DOHH2 (cell line): Measurements from ENCODE around the gene DNMT3A.

ENCODE experiments used
- H3F3A ChIP-seq: fragments of 200-600 bp; sonication (generic), shearing (Covaris generic); 2 replicates; pipeline ENCODE4 v1.6.0; 2016; ENCODE audit warnings: antibody characterized with exemption, mild to moderate bottlenecking; ENCODE audit not compliant: control insufficient read depth, insufficient read depth
- H3K27ac ChIP-seq: fragments of 200-600 bp; sonication (generic); 2 replicates; pipeline ENCODE4 v1.5.1; 2014; ENCODE audit warnings: low read depth, mild to moderate bottlenecking, low read length, moderate library complexity
- H3K27me3 ChIP-seq: fragments of 200-600 bp; sonication (generic); 2 replicates; pipeline ENCODE4 v1.6.1; 2014; ENCODE audit warnings: mild to moderate bottlenecking, low read length, mixed read lengths; ENCODE audit not compliant: control insufficient read depth
- H3K36me3 ChIP-seq: fragments of 200-600 bp; sonication (generic); 2 replicates; pipeline ENCODE4 v1.6.1; 2014; ENCODE audit warnings: mild to moderate bottlenecking, low read length, moderate library complexity, mixed read lengths; ENCODE audit not compliant: control insufficient read depth
- H3K4me1 ChIP-seq: fragments of 200-600 bp; sonication (generic); 2 replicates; pipeline ENCODE4 v1.6.1; 2014; ENCODE audit warnings: mild to moderate bottlenecking, low read length, mixed read lengths; ENCODE audit not compliant: control insufficient read depth
- H3K4me2 ChIP-seq: fragments of 200-600 bp; sonication (generic); 2 replicates; pipeline ENCODE4 v1.6.0; 2014; ENCODE audit warnings: mild to moderate bottlenecking, low read length, moderate library complexity
- H3K4me3 ChIP-seq: fragments of 200-600 bp; sonication (generic); 2 replicates; pipeline ENCODE4 v1.5.1; 2014; ENCODE audit warnings: mild to moderate bottlenecking, low read length, mixed read lengths
- H3K79me2 ChIP-seq: fragments of 200-600 bp; sonication (generic); 2 replicates; pipeline ENCODE4 v1.6.1; 2014; ENCODE audit warnings: mild to moderate bottlenecking, low read length, mixed read lengths; ENCODE audit not compliant: control insufficient read depth
- H3K9me2 ChIP-seq: fragments of 200-600 bp; sonication (generic); replicated peaks from 2 replicates; pipeline ENCODE4 v1.6.1; 2014; ENCODE audit warnings: mild to moderate bottlenecking, low read length, mixed read lengths; ENCODE audit not compliant: control insufficient read depth
- H3K9me3 ChIP-seq: fragments of 200-600 bp; sonication (generic); 2 replicates; pipeline ENCODE4 v1.6.1; 2014; ENCODE audit warnings: antibody characterized with exemption, low read length, mixed read lengths; ENCODE audit not compliant: control insufficient read depth, insufficient read depth
- H4K20me1 ChIP-seq: fragments of 200-600 bp; sonication (generic); 2 replicates; pipeline ENCODE4 v1.6.0; 2014; ENCODE audit warnings: low read depth, mild to moderate bottlenecking, antibody characterized with exemption, low read length, moderate library complexity; ENCODE audit not compliant: control insufficient read depth, insufficient read depth
- EZH2phosphoT487 ChIP-seq: fragments of 200-600 bp; sonication (generic); IDR thresholded peaks from 2 replicates; pipeline ENCODE4 v1.6.1; 2017; ENCODE audit warnings: borderline replicate concordance, mild to moderate bottlenecking, antibody characterized with exemption, low read length, moderate library complexity, mixed read lengths
- TF ChIP-seq, protein P1 (sequence below): fragments of 200-600 bp; sonication (generic); IDR thresholded peaks from one replicate; pipeline ENCODE4 v1.5.1; 2014; ENCODE audit warnings: antibody characterized with exemption, mild to moderate bottlenecking, low read depth, low read length; ENCODE audit not compliant: poor library complexity, severe bottlenecking

The DNMT3A gene

DNA sequence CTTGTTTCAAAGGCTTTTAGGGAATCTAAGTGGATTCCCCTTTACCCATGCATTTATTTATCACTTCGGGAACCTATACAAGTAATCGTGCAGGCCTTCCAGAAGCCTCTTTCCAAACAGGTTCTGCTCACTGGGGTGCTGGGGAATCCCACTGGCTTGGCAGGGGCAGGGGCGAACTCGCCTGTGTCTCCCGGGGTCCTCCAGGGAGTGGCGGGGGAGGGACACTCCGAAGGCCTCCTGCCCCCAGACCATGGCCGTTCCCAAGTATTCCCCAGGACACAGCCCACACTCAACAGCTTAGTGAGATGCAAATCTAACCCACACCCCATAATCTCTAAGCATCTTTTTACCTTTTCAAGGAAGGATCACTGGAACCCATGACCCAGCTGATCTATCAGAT lies 6.5 kb downstream of the DNMT3A start:
- Histone ChIP-seq H3K27ac (no peak overlapping the region), H3K4me2 (no peak overlapping the region)
- TF ChIP-seq, protein P1, sequence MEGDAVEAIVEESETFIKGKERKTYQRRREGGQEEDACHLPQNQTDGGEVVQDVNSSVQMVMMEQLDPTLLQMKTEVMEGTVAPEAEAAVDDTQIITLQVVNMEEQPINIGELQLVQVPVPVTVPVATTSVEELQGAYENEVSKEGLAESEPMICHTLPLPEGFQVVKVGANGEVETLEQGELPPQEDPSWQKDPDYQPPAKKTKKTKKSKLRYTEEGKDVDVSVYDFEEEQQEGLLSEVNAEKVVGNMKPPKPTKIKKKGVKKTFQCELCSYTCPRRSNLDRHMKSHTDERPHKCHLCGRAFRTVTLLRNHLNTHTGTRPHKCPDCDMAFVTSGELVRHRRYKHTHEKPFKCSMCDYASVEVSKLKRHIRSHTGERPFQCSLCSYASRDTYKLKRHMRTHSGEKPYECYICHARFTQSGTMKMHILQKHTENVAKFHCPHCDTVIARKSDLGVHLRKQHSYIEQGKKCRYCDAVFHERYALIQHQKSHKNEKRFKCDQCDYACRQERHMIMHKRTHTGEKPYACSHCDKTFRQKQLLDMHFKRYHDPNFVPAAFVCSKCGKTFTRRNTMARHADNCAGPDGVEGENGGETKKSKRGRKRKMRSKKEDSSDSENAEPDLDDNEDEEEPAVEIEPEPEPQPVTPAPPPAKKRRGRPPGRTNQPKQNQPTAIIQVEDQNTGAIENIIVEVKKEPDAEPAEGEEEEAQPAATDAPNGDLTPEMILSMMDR: no peak
- no peak for TF ChIP-seq EZH2phosphoT487

DNA sequence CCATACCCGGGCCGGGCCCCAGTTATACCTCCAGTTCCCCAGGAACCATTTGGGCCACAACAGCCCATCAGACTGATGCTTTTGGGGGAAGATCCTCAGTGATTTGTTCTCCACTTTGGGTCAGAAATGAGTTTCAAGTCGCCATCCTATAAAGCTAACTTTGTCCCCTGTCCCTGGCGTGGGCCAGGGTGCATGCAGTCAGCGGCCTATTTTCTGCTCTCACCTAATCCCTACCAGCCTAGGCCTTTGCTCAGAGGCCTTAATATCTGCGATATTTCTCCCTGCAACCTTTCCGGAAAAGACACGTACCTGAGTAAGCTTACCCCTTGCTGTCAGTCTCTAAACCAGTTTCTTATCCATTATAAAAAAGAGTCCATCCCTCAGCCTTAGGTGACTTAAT lies 7.2 kb downstream of the DNMT3A start:
- Histone ChIP-seq H3K79me2 (no peaks in the 10 kb centered on the region), H3K4me2 (no peak overlapping the region), H3K36me3 (no peaks in the 10 kb centered on the region), H3K4me1 (peaks cover 9% of the 10 kb centered on the region), H4K20me1 (no peaks in the 10 kb centered on the region; the same call in 1 of the 2 replicates), H3K9me2 (no peaks in the 10 kb centered on the region), H3K27me3 (no peaks in the 10 kb centered on the region), H3F3A (no peaks in the 10 kb centered on the region), H3K4me3 (no peak overlapping the region), H3K9me3 (no peaks in the 10 kb centered on the region), H3K27ac (no peak overlapping the region)
- TF ChIP-seq EZH2phosphoT487: no peak
- TF ChIP-seq, protein P1: no peak

More for the DNA sequence above, 6.5 kb downstream of the DNMT3A start:
- no peaks in the 10 kb centered on the region for H3K79me2 ChIP-seq
- H3F3A ChIP-seq: no peaks in the 10 kb centered on the region
- no peaks in the 10 kb centered on the region for H3K36me3 ChIP-seq
- H3K4me3 ChIP-seq: no peak overlapping the region
- no peaks in the 10 kb centered on the region; the same call in 1 of the 2 replicates for H4K20me1 ChIP-seq
- no peaks in the 10 kb centered on the region for H3K9me2 ChIP-seq
- no peaks in the 10 kb centered on the region for H3K27me3 ChIP-seq
- H3K4me1 ChIP-seq: peaks cover 9% of the 10 kb centered on the region
- H3K9me3 ChIP-seq: no peaks in the 10 kb centered on the region

DNA sequence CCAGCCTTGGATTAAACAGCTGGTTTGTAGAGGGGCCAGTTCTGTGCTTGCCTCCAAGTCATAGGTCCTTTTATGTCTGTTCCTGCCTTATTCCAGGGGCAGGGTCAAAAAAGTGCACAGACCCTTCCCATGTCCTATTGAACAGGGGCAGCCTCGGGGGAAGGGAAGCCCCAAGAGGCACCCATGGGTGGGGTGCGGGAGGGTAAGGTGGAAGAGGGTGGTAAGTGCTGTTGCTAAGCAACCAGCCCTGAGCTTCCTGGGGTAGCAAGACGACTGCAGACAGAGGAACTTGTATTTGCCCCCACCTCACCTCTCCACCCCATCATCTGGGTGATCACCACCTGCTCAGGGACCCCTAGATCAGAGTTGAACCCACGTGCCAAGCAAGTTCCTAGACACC lies 7.7 kb downstream of the DNMT3A start:
- no peaks in the 10 kb centered on the region for H3K27me3 ChIP-seq
- TF ChIP-seq, protein P1: no peak
- no peak for TF ChIP-seq EZH2phosphoT487

More for the DNA sequence above, 7.7 kb downstream of the DNMT3A start:
- H3F3A ChIP-seq: no peaks in the 10 kb centered on the region
- no peaks in the 10 kb centered on the region for H3K36me3 ChIP-seq
- H3K9me3 ChIP-seq: no peaks in the 10 kb centered on the region
- no peak overlapping the region for H3K27ac ChIP-seq
- H3K4me3 ChIP-seq: no peak overlapping the region
- no peaks in the 10 kb centered on the region; the same call in 1 of the 2 replicates for H4K20me1 ChIP-seq
- no peaks in the 10 kb centered on the region for H3K9me2 ChIP-seq
- peaks cover 9% of the 10 kb centered on the region for H3K4me1 ChIP-seq
- H3K79me2 ChIP-seq: no peaks in the 10 kb centered on the region
- no peak overlapping the region for H3K4me2 ChIP-seq
